Esophagus muscularis mucosa (tissue), 4 donors: ENCODE measurements around the gene KRTAP9-2.

Source experiments
- CTCF ChIP-seq, 3 experiments: fragments of 200-600 bp in 2 of 3; fragments of 450-650 bp in 1 of 3; sonication (generic) in 2 of 3; IDR thresholded peaks; one replicate each; pipeline ENCODE4 v1.5.1; 2017 to 2019; ENCODE audit warnings: antibody characterized with exemption in 3 of 3, mild to moderate bottlenecking in 2 of 3, moderate library complexity in 1 of 3
- EP300 ChIP-seq: sonication (generic); formaldehyde crosslinking; IDR thresholded peaks from one replicate; pipeline ENCODE4 v1.6.1; 2017; ENCODE audit warnings: antibody characterized with exemption
- POLR2A ChIP-seq: fragments of 450-650 bp; IDR thresholded peaks from one replicate; pipeline ENCODE4 v1.6.1; 2017; ENCODE audit warnings: antibody characterized with exemption, moderate library complexity, mild to moderate bottlenecking, low read depth

GRCh38 chr17:41196068-41196467, 30.4 kb upstream of the KRTAP9-2 start:
- TF ChIP-seq CTCF (IDR thresholded peaks at IDR 0.05) (no peak), EP300 (no peak), POLR2A (no peak)
